NCI-H748 treated with DMSO at 0.1 percent for 48 hours (cell line): Measurements from ENCODE around the gene COL6A6.

ENCODE experiments used
- DNase-seq: peaks from one replicate; lab custom pipeline; 2025; lab: John Stamatoyannopoulos, UW

The COL6A6 gene, protein sequence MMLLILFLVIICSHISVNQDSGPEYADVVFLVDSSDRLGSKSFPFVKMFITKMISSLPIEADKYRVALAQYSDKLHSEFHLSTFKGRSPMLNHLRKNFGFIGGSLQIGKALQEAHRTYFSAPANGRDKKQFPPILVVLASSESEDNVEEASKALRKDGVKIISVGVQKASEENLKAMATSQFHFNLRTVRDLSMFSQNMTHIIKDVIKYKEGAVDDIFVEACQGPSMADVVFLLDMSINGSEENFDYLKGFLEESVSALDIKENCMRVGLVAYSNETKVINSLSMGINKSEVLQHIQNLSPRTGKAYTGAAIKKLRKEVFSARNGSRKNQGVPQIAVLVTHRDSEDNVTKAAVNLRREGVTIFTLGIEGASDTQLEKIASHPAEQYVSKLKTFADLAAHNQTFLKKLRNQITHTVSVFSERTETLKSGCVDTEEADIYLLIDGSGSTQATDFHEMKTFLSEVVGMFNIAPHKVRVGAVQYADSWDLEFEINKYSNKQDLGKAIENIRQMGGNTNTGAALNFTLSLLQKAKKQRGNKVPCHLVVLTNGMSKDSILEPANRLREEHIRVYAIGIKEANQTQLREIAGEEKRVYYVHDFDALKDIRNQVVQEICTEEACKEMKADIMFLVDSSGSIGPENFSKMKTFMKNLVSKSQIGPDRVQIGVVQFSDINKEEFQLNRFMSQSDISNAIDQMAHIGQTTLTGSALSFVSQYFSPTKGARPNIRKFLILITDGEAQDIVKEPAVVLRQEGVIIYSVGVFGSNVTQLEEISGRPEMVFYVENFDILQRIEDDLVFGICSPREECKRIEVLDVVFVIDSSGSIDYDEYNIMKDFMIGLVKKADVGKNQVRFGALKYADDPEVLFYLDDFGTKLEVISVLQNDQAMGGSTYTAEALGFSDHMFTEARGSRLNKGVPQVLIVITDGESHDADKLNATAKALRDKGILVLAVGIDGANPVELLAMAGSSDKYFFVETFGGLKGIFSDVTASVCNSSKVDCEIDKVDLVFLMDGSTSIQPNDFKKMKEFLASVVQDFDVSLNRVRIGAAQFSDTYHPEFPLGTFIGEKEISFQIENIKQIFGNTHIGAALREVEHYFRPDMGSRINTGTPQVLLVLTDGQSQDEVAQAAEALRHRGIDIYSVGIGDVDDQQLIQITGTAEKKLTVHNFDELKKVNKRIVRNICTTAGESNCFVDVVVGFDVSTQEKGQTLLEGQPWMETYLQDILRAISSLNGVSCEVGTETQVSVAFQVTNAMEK (N-terminal part only)

DNA sequence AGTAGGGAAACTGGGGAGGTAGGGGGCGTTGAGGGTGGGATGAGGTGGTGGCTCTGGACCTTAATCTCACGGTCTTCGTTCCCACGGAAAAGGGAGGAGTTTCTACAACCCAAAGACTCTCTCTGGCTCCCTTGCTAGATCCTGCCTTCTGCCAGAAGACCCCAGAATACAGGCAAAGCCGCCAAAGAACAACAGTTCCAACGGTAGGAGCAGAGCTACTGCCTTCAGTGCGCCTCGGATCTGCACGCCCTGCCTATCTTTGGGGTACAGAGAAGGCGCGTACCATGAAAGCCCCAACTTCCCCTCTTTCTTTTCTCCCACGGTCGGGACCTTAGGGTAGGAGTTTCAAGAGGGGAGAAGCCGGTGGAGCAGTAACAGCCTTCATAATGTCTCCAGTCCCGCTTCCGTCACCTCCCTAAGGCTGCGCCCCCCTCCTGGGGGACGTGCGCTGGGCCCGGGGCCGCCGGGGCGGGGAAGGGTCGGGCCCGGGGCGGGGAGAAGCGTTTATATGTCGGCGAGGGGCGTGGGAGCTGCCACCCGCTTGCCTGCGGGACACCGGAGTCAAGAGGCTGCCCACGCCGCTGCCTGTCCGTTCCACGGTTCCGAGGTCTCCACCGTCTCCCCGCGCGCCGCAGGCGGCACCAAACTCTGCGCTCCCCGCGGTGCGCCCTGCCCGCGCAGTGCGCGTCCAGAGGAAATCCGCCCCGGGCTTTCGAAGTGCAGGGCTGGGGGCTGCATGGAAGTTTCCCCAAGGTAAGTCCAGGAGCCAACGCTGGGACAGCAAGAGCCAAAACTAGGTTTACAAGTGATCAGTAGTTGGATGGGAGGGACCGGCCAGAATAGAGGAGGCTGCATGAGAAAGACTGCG lies at the start of gene COL6A6:
COL6A6 (plus strand) TSS at position 533 of the 868 bp plus-strand sequence. CDS start 43,188 bp downstream, outside the sequence.
- DNase-seq, result no peak

DNA sequence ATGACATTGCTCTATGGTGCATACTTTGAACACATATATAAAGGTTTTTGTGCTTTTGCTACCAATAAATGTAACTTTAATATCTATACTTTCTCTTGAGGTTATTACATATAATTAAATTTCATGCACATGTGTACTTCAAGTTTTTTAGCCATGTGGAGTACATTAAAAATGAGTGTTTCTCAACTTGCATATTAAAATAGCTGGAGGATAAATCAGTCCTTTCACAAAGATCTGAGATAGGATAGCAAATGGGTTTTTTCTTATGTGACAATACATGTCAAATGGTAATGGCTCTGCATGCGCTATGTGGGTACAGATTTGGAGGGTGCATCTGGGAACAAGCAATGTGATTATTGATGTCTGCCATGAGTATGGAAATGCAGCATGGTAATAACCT lies 48.7 kb upstream of the COL6A6 start:
- no peak for DNase-seq

DNA sequence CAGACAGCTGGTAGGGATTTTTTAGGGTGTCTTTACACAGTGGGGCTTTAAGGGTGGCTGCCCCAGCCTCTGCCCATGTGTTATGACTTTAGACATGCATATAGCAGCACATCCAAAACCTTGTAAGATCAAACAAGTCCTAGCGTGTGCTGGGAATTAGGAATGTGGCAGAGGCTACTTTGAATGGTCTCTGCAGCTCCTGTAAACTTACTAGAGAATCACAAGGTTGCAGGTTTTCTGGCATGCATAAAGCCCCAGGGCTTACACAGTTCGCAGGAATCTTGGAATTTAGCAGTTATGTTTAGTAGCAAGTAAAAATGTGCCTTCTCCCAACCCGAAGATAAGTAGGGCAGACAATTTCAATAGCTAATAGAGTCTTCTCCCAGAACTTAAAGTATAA lies 46.9 kb upstream of the COL6A6 start:
- DNase-seq, result no peak

DNA sequence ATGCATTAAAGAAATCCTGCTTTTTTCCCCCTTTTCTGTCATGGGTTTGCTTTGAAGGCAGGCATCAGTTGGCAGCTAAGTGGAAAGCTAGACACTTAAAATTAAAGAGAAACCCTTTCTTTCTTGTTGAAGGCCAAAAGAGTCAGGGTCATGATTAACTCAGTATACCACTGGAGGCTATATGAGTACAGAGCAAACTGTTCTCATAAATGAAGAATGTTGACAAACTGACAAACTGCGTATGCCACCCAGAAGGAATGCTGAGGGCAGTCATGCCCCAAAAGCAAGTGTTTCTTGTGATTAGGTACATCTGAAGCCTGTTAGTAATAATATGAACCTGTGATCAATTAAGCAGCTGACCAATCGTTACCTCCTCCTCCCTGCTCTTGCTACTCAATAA lies 43.6 kb upstream of the COL6A6 start:
- no peak for DNase-seq

- no peak for DNase-seq
Measured at GRCh38 chr3:130480736-130481135, 36.2 kb upstream of the COL6A6 start.

GRCh38 chr3:130488288-130488687 lies 28.7 kb upstream of the COL6A6 start:
- DNase-seq, result no peak

DNA sequence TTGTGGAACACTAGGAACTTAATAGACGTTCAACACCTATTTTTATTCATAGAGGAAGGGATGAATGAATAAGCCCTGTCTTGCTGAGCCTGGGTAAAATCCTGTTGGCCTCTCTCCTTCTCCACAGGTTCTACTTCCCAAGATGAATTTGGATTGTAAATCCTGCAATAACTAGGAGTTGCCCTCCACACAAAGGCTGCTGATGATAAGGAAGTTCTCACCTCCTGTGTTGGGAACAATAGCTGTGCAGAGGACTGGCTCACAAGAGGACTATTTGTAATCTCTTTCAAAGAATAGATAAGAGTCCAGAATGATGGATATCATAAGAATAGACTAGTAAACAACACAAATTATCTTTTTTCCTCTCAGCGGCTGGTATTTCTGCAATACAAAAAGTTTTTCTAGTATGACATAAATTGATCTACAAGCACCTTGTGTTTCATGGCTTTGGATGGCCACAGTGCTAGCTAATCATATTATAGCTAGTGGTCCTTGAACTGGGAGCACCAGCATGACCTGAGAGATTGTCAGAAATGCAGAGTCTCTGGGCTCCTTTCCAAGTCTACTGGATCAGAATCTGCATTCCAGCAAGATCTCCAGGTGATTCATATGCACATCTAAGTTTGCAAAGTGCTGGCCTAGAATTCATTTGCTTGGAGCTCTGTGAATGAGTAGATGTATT lies 28.1 kb upstream of the COL6A6 start:
- DNase-seq, result no peak

DNA sequence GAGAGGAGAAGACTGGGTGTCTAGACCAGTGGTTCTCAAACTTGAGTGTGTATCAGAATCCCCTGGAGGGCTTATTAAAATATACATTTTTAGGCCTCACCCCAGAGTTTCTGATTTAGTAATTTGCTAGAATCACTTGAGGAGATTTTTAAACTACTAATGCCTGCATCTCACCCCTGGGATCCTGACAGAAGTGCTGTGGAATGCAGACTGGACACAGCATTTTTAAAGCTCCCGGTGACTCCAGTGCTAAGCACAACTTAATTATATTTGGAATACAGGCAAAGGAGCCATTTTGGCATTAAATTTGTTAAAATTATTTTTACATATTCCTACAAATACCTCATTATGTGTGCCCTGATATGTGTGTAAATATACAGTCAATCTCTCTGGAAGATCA lies 26.7 kb upstream of the COL6A6 start:
- DNase-seq, result no peak

- no peak for DNase-seq
Measured at GRCh38 chr3:130491431-130491830, 25.5 kb upstream of the COL6A6 start.

DNA sequence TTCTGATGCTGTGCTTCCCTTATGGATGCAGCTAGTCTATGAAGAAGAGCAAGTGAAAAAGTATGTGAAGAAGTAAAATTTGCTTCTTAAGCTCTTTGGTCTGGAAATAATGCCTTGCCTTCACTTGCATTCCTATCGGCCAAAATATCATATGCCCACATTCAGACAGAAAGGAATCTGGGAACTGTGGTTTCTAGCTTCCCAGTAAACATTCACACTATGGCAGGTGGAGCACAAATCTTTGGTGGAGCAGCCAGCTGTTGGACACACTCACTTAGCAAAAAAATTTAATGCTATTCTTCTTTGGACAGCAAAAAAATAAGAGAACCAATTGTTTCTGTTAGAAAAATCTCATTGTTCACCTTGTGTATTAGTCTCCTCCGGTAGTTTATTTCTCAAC lies 12.3 kb upstream of the COL6A6 start:
- DNase-seq, result no peak

DNA sequence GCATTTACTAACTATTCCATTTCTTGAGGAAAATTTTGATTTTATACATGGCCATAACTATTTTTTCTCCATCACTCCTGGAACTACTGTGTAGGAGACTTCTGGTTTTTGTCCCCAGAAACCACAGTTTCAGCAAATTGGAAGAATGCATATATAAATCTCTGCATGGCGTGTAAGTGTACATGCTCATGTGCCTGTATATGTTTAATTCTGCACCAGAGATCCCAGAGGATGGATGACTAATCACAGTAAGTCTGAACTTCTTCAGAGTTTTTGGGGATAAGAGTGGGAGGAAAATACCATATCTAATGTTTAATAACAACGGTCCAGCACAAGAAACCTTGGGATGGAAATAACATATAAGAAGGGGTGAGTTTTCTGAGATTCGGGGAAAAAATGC lies 10.9 kb upstream of the COL6A6 start:
- DNase-seq, result no peak

DNA sequence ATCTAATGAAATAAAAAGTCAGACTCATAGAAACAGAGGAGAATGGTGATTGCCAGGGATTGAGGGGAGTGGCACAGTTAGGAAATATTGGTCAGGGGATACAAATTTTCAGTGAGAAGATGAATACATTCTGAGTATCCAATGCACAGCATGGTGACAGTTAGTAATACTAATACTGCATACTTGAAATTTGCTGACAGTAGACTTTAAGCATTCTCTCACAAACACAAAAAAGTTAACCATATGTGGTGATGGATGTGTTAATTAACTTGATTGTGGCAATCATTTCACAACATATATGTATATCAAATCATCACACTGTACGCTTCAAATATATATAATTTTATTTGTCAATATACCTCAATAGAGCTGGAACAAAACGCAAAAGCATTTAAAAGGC lies 9.2 kb upstream of the COL6A6 start:
- DNase-seq, result no peak

GRCh38 chr3:130509008-130509407 lies 8.0 kb upstream of the COL6A6 start:
- no peak for DNase-seq

DNA sequence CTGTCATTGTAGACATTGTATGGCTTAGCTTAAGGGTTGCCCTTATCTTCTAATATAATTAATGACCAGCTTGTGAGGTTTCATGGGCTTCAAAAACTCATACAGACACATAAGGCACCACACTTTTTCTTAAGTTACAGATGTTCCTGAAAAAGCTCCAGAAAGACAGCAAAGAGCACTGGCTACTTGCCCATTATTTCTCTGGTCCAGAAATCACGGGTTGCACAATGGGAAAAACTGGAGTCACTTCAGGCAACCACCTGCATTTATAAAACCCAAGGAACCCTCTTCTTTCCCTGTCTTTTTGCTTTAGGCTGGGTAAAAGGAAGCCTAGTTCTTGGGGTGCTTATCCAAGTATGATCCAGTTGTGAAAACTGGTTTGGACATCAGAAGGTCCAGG lies 2.3 kb upstream of the COL6A6 start:
- no peak for DNase-seq

- no peak for DNase-seq
Measured at GRCh38 chr3:130515755-130516154, 1.2 kb upstream of the COL6A6 start.

GRCh38 chr3:130517602-130518001 lies 625 bp downstream of the COL6A6 start:
- DNase-seq, result no peak

DNA sequence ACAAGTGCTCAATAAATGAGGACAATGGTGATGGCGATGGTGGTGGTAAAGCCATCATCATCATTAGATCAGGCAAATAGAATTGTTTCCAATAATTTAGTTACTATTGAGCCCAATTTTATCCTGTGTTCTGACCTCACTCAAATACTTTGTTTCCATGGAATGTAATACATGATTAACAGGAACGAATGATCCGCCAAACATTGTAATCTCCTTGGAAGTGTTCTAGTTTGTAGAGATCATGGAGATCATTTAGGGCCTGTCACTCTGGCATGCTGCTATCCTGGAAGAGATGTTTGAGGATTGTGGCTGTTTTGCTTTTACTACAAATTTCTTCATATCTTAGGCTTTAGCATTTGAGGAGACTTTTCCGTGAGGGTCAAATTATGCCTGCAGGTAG lies 2.8 kb downstream of the COL6A6 start:
- no peak for DNase-seq

DNA sequence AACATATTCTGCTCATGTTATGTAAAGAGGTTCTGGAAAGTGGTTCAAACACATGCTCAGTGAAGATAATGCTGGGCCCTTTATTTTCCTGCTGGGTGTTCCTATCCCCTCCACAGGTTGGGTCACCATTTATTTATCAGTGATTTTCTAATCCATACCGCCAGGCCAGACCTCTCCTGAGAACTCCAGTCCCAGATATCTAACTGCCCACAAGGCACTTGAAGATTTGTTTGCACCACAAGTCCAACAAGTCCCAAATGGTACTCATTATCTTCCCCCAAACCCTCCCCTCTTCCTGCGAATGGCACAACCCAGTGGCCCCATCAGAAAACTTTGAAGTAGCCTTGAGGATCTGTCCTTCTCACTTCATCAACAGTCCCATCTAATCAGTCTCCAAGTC lies 5.4 kb downstream of the COL6A6 start:
- no peak for DNase-seq

GRCh38 chr3:130527426-130527825 lies 10.4 kb downstream of the COL6A6 start:
- DNase-seq, result no peak

- no peak for DNase-seq
Measured at GRCh38 chr3:130528120-130528519, 11.1 kb downstream of the COL6A6 start.
